Measurements from ENCODE around the gene ATG9B. TPM values are rescaled to one million over a fixed set of nuclear protein-coding genes. Genes with fewer than 3 reads are reported as not detected.

The ATG9B gene
- polyA plus RNA-seq, 1 donor = 0.72 TPM

GRCh38 chr7:150978126-150978789, 46.0 kb downstream of the ATG9B start, which contains the start of gene KCNH2:
KCNH2 (minus strand) TSS chr7:150978321; CDS start chr7:150977913, 408 bp downstream.
- peak; percentile 53 for DNase-seq

DNA sequence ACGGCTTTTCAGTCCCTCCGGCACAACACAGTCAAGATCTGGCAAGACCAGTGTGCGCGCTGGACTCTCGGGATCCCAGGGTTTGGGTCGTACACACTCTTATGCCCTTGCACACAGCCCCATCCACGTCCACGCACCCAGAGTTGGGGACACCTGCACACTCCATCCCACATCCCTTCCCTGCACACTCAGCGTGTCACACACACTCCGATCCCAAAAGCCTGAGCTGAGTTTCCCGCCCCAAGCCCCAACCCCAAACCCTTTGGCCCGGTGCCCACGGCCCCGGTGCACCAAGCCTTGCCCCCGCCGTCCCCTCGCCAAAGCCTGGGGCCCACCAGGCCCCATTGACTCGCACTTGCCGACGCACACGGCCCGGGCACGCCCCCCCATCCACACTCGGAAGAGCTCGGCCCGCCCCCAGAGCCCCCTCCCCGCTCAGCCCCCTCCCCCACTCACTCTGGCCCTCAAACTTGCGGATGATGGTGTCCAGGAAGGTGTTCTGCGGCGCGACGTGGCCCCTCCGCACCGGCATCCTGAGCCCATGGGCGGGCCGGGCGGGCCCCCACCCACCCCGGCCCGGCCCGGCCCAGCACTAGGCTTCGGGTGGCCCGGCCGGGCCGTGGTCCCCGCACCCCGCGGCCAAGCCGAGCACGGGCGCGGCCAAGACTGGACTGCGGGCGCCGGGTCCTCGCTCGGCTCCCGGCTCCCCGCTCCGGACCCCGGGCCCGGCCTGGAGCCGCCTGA, 46.7 kb downstream of the ATG9B start:
- no peak for DNase-seq

DNA sequence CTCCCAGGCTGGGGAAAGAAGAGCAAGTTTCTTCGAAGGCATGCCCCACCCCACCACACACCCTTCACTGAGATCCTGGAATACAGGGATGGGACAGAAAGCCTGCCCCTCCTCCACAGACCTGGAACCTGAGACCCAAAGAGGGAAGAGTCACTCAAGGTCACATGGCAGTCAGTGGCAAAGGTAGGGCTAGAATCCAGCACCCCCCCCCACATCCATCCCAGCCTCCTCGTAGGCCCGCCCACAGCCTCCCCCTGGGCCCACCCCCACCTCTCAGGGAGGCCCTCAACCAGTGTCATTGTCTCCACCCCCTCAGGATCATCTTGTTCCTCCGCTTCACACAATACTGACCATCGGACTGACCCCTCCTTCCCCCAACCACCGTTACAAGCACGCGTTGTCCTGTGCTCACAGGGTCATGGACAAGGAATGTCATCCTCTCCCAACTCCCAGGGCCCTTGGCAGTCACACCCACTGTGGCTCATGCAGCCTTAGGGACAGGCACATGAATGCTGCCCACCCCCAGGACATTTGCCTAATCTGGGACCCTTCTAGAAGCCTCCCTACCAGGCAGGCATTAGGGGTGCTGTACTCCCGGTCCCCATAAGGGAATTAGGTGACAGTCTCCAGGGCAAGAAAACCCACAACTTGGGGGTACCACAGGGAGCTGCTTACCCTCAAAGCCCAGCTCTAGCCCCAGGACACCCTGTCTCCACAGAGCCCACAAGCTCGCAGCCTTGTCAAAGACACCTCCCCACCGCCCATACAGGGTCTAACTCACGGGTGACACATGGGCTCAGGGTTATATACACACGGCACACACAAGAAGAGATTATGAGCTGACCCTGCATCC, 47.5 kb downstream of the ATG9B start:
- DNase-seq = no peak

DNA sequence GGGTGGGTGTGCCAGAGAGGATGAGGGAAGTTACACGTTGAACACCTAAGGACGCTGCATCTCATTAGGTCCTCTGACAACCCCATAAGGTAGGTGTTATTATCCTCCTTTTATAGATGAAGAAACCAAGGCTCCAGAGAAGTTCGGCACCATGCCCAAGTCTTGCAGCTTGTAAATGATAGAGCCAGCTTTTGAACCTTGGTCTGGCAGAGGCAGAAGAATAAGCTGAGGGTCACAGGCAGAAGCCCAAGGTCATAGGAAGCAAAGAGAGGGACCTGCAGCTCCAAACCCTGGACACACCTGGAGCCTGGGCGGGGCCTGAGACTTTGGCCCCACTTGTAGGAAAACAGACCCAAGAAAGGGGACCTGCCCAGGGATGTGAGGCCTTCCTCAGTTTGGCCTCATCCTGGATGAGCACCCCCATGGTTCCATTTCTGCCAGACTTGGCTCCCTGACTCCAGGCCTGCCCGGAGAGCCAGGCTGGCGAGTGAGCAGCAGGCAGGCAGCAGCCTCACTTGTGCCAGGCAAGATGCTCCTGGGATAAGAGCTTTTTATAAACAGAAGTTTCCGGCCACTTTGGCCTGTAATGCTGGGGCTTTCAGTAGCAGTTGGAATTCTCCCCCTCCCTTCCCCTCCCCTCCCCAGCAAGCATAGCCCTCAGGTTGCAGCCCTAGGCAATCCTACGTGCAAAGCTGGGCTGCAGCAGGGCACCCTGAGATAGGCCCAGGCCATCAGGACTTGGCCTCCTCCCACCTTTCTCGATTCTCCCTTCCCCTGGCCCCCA, 48.6 kb downstream of the ATG9B start:
- DNase-seq = no peak

DNA sequence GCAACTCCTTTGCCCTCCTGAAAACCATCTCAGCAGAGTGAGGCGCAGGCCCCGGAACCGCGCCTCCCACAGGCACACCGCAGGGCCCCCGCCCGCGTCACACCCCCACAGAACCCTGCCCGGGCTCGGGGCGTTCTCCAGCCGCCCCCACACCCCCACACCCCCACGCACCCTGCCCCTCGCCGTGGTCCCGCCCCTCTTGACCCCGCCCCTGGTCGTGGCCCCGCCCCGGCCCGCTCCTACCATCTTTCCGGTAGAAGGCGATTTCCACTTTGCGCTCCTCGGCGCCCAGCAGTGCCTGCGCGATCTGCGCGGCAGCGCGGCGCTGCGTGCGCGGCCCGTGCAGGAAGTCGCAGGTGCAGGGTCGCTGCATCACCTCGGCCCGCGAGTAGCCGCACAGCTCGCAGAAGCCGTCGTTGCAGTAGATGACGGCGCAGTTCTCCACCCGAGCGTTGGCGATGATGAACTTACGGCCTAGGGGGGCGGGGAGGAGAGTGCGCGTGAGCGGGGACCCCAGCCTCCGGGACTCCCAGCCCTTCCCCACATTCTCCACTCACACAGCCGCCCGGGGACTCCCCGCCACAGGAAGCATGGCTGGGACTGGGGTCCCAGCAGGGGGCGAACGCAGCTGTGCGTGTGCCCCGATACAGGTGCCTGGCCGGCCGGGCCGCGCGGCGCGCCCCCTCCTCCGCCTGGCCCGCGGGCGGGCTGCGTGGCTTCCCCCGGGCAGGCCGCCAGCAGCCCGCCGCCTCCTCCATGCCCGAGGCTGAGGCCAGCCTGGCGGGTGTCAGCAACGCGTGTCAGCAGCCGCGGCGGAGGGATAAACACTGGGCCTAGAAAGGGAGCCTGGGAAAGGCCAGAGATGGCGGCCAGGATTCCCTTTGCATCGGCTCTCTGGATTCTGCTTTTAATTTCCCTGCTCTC, 49.6 kb downstream of the ATG9B start:
- no peak for DNase-seq

DNA sequence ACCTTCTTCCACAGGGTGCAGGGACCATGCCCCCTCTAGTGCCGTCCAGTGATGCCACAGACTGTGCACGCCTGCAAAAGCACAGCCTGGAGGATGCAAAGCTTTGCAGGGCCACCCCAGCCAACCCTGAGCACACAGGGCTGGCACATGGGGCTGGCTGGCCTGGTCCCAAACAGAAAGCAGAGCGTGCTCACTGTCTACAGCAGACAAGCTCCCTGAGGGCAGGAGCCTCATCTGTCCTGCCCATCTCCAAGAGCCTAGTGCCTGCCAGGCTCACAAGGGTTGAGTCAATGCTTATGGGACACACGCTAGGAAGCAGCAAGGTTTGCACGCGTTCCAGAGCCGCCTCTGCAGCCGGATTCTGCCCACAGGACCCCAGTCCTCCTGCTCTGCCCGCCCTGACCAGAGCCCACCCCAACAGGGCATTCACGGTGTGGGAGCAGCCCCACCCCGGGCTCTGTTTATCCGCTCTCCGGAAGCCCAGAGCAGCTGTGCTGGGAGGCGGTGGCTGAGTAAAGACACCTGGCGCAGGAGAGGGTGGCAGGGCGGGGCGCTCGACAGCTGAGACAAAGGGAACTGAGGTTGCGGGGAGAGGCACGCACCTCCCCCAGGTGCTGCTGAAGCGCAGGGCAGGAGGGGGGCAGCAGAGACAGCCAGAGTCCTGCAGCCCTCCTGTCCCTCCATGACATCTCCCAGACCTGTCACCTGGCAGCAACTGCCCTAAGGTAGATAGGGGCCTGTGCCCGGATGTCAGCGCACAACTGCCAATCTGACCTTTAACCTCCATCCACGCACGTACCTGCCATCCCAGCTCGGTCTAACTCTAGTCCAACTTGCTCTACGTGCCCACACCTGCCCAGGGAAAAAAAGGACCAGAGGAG, 50.5 kb downstream of the ATG9B start:
- DNase-seq = no peak

- no peak for DNase-seq
Observed at GRCh38 chr7:150972741-150973140, 51.6 kb downstream of the ATG9B start.

GRCh38 chr7:150972023-150972468, 52.2 kb downstream of the ATG9B start:
- peak; percentile 58 for DNase-seq

DNA sequence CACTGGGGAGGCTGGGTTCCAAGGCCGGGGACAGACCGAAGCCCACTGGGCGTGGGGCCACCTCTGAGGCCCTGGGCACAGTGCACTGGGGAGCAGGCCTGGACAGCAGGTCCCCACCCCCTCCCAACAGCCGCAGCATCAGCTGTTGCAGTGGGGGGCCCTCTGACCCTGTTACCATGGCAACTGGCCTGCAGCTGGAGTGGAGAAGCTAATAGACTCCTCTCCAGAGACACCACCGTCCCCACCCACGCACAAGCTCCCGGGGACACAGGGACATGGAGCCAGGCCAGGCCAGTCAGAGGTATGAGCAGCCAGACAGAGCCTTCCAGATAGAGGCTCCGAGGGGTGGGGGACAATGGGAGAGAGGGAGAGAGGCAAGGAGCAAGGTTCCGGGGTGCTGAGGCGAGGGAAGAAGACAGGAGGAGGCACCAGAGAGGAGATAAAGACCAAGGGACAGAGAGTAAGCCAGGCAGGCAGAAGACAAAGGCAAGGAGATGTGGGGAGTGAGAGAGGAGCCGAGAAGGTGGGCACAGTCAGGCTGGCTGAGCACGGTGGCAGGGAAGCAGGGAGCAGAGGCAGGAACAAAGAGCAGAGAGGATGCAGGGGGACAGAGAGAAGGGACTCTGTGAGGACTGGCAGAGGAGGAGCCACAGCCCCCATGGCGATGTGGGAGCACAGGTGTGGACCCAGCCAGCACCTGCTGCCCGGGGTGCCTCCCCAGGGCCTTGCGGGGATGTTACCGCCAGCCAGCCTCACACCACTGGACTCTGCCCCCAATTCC, 52.9 kb downstream of the ATG9B start:
- DNase-seq = peak; percentile 60

GRCh38 chr7:150970424-150970823, 53.9 kb downstream of the ATG9B start:
- DNase-seq = no peak

DNA sequence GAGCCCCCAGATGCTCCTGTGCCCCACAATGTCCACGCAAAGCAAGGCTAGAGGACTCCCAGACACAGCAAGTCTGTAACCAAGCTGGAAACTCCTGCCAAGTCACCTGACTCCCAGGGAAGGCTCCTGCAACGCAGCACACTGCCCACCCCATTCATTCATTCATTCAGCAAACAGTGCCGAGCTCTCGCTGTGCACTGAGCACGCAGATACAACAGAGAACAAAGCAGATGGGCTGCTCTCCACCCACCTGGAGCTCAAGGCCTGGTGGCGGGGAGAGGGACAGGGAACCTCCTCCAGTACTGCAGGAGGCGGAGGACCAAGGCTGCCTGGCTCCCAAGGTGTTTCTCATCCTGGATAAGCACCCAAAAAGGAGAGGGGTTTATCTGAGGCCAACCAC, 54.8 kb downstream of the ATG9B start:
- no peak for DNase-seq

GRCh38 chr7:150968734-150969372, 55.4 kb downstream of the ATG9B start:
- DNase-seq = no peak

GRCh38 chr7:150968056-150968733, 56.1 kb downstream of the ATG9B start:
- no peak for DNase-seq

- no peak for DNase-seq
Observed at GRCh38 chr7:150967349-150967748, 56.9 kb downstream of the ATG9B start.

DNA sequence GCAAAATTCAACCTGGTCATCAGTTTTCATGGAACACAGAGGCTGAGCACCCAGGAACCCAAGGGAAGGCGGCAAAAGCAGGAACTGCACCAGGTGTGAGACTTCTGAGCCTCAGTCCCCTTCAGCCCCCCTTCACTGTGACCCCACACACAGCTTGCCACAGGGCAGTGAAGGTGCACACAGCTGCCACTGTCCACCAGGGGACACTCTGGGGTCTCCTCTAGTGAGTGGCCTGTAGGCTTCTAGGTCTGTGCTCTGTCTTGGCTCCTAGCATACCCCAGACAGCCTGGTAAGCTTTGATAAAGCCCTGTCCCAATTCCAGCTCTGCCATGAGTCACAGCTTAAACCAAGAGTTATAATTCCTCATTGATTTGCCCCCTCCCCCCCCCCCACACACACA, 58.3 kb downstream of the ATG9B start:
- DNase-seq = no peak

GRCh38 chr7:150965273-150965830, 58.9 kb downstream of the ATG9B start:
- no peak for DNase-seq
